Fibroblast of pulmonary artery (primary cell): Measurements from ENCODE around the gene PRUNE2.

ENCODE experiments used
- DNase-seq: peaks from one replicate; pipeline ENCODE4 v3.0.0-alpha.2; 2010; ENCODE audit warnings: low read depth
- H3K4me3 ChIP-seq: replicated peaks from 2 replicates; pipeline ENCODE4 v1.5.1; 2011; ENCODE audit warnings: low read depth, mild to moderate bottlenecking, control low read depth, low read length, moderate library complexity
- CTCF ChIP-seq: IDR thresholded peaks from 2 replicates; pipeline ENCODE4 v1.5.1; 2011; ENCODE audit warnings: mild to moderate bottlenecking, control low read depth, low read length, inconsistent platforms; ENCODE audit errors: missing control alignments

Gene PRUNE2

GRCh38 chr9:76725885-76726284 lies 180.0 kb downstream of the PRUNE2 start:
- no peak for DNase-seq
- TF ChIP-seq CTCF = no peak
- no peak overlapping the region for H3K4me3 ChIP-seq

GRCh38 chr9:76725011-76725546 lies 180.8 kb downstream of the PRUNE2 start:
- H3K4me3 ChIP-seq = no peak overlapping the region
- no peak for DNase-seq
- no peak for TF ChIP-seq CTCF

- no peak for DNase-seq
- no peak overlapping the region for H3K4me3 ChIP-seq
- no peak for TF ChIP-seq CTCF
These were observed 185.7 kb downstream of the PRUNE2 start for GRCh38 chr9:76720245-76720644.

GRCh38 chr9:76718166-76718565 lies 187.7 kb downstream of the PRUNE2 start:
- DNase-seq = no peak
- H3K4me3 ChIP-seq = no peak overlapping the region
- TF ChIP-seq CTCF = no peak

GRCh38 chr9:76717613-76718012 lies 188.3 kb downstream of the PRUNE2 start:
- no peak overlapping the region for H3K4me3 ChIP-seq
- DNase-seq = peak; percentile 14
- no peak for TF ChIP-seq CTCF

- TF ChIP-seq CTCF = no peak
- DNase-seq = no peak
These were observed 188.7 kb downstream of the PRUNE2 start for GRCh38 chr9:76717176-76717575.

GRCh38 chr9:76716085-76716672 lies 189.7 kb downstream of the PRUNE2 start:
- TF ChIP-seq CTCF = no peak
- no peak for DNase-seq
- no peak overlapping the region for H3K4me3 ChIP-seq

More at GRCh38 chr9:76717176-76717575, 188.7 kb downstream of the PRUNE2 start:
- no peak overlapping the region for H3K4me3 ChIP-seq
